ENCODE data around the gene GPC6. TPM values are rescaled to one million over a fixed set of nuclear protein-coding genes. Genes with fewer than 3 reads are reported as not detected.
A peak's percentile ranks its signal among the peaks of the same experiment; 100 is the strongest.

Gene GPC6
- total and polyA plus RNA-seq, 2 experiments from 2014 or later = 14.4 to 20.8 TPM

- H3K4me1 ChIP-seq (ENCODE audit: insufficient read depth) = 0 out of 2 replicates have a peak, but pooled peaks cover 6% of the 10 kb centered on the region
- H2AFZ ChIP-seq = no peak overlapping the region
- peaks cover 7% of the 10 kb centered on the region for H3F3A ChIP-seq (ENCODE audit: insufficient read depth)
- H3K4me2 ChIP-seq (ENCODE audit: unreplicated experiment) = no peak overlapping the region
- TF ChIP-seq EZH2 (IDR thresholded peaks at IDR 0.05; ENCODE audit: insufficient read depth, poor library complexity, severe bottlenecking) (no peak), EZH2phosphoT487 (IDR thresholded peaks at IDR 0.05; ENCODE audit: insufficient read depth, low read depth) (no peak)
- no peaks in the 10 kb centered on the region for H3K9me3 ChIP-seq (ENCODE audit: low read depth)
- in situ Hi-C loops (cut with MboI) = no loop called here
- no peaks in the 10 kb centered on the region for H3K9me2 ChIP-seq (ENCODE audit: insufficient read depth)
- no peak overlapping the region for H3K27ac ChIP-seq
- H4K20me1 ChIP-seq (ENCODE audit: insufficient read depth) = no peaks in the 10 kb centered on the region
- H3K4me3 ChIP-seq = no peak overlapping the region
- no peaks in the 10 kb centered on the region for H3K36me3 ChIP-seq (ENCODE audit: low read depth)
- H3K79me2 ChIP-seq (ENCODE audit: insufficient read depth) = no peaks in the 10 kb centered on the region
- no peak overlapping the region for H3K9ac ChIP-seq
- H3K27me3 ChIP-seq (replicated peaks; ENCODE audit: insufficient read depth) = no peaks in the 10 kb centered on the region
- peak; percentile 25 for DNase-seq
Observed at GRCh38 chr13:93716623-93717022, 490.0 kb downstream of the GPC6 start.

- peaks cover 9% of the 10 kb centered on the region for H3K4me1 ChIP-seq (ENCODE audit: insufficient read depth)
- H3K27ac ChIP-seq = no peak overlapping the region
- H3K36me3 ChIP-seq (ENCODE audit: low read depth) = no peaks in the 10 kb centered on the region
- no peak for TF ChIP-seq EZH2phosphoT487 (IDR thresholded peaks at IDR 0.05; ENCODE audit: insufficient read depth, low read depth)
- no peak for TF ChIP-seq EZH2 (IDR thresholded peaks at IDR 0.05; ENCODE audit: insufficient read depth, poor library complexity, severe bottlenecking)
- no peak overlapping the region for H3K4me3 ChIP-seq
- H3K9ac ChIP-seq = no peak overlapping the region
- no peaks in the 10 kb centered on the region for H3K9me2 ChIP-seq (ENCODE audit: insufficient read depth)
- H3F3A ChIP-seq (ENCODE audit: insufficient read depth) = 0 out of 2 replicates have a peak, but pooled peaks cover 3% of the 10 kb centered on the region
- no peaks in the 10 kb centered on the region for H3K27me3 ChIP-seq (replicated peaks; ENCODE audit: insufficient read depth)
- no peak for DNase-seq
- 44 to 51% methylated on average over 3 of the region's 3 CpGs for WGBS, 2 experiments (ENCODE audit: low coverage in 1 of 2, low lambda C conversion rate in 2 of 2, missing lambda C conversion rate in 2 of 2)
- H3K79me2 ChIP-seq (ENCODE audit: insufficient read depth) = no peaks in the 10 kb centered on the region
- H4K20me1 ChIP-seq (ENCODE audit: insufficient read depth) = no peaks in the 10 kb centered on the region
- no peaks in the 10 kb centered on the region for H3K9me3 ChIP-seq (ENCODE audit: low read depth)
- H2AFZ ChIP-seq = no peak overlapping the region
- in situ Hi-C loops (cut with MboI) = no loop called here
- H3K4me2 ChIP-seq (ENCODE audit: unreplicated experiment) = no peak overlapping the region
Observed at GRCh38 chr13:93721483-93721882, 494.9 kb downstream of the GPC6 start.

- Histone ChIP-seq H3K4me2 (ENCODE audit: unreplicated experiment) (no peak overlapping the region), H3K27me3 (replicated peaks; ENCODE audit: insufficient read depth) (no peaks in the 10 kb centered on the region), H3K36me3 (ENCODE audit: low read depth) (no peaks in the 10 kb centered on the region), H3K9ac (no peak overlapping the region), H3K9me2 (ENCODE audit: insufficient read depth) (no peaks in the 10 kb centered on the region), H4K20me1 (ENCODE audit: insufficient read depth) (no peaks in the 10 kb centered on the region), H3K79me2 (ENCODE audit: insufficient read depth) (no peaks in the 10 kb centered on the region), H2AFZ (no peak overlapping the region), H3K4me1 (ENCODE audit: insufficient read depth) (peaks cover 20% of the 10 kb centered on the region), H3K4me3 (no peak overlapping the region), H3F3A (ENCODE audit: insufficient read depth) (peaks cover 13% of the 10 kb centered on the region), H3K9me3 (ENCODE audit: low read depth) (no peaks in the 10 kb centered on the region), H3K27ac (no peak overlapping the region)
- TF ChIP-seq EZH2phosphoT487 (IDR thresholded peaks at IDR 0.05; ENCODE audit: insufficient read depth, low read depth) = no peak
- 89 to 92% methylated on average over 3 of the region's 3 CpGs for WGBS, 2 experiments (ENCODE audit: low coverage in 1 of 2, low lambda C conversion rate in 2 of 2, missing lambda C conversion rate in 2 of 2)
- in situ Hi-C loops (cut with MboI) = no loop called here
- peak; percentile 23 for DNase-seq
Observed at GRCh38 chr13:93723316-93723715, 496.7 kb downstream of the GPC6 start.

GRCh38 chr13:93724187-93724586 lies 497.6 kb downstream of the GPC6 start:
- Histone ChIP-seq H3K9me2 (ENCODE audit: insufficient read depth) (no peaks in the 10 kb centered on the region), H3K27me3 (replicated peaks; ENCODE audit: insufficient read depth) (no peaks in the 10 kb centered on the region), H3K9ac (no peak overlapping the region), H3K27ac (no peak overlapping the region), H3K4me3 (no peak overlapping the region), H3K4me2 (ENCODE audit: unreplicated experiment) (peak overlapping the region; percentile 19), H3F3A (ENCODE audit: insufficient read depth) (peaks cover 13% of the 10 kb centered on the region), H3K36me3 (ENCODE audit: low read depth) (no peaks in the 10 kb centered on the region), H3K79me2 (ENCODE audit: insufficient read depth) (no peaks in the 10 kb centered on the region), H2AFZ (no peak overlapping the region), H3K9me3 (ENCODE audit: low read depth) (no peaks in the 10 kb centered on the region), H3K4me1 (ENCODE audit: insufficient read depth) (peaks cover 20% of the 10 kb centered on the region), H4K20me1 (ENCODE audit: insufficient read depth) (no peaks in the 10 kb centered on the region)
- in situ Hi-C loops (cut with MboI) = no loop called here
- 85 to 98% methylated on average over 1 of the region's 1 CpG for WGBS, 2 experiments (ENCODE audit: low coverage in 1 of 2, low lambda C conversion rate in 2 of 2, missing lambda C conversion rate in 2 of 2)
- no peak for DNase-seq
- no peak for TF ChIP-seq EZH2phosphoT487 (IDR thresholded peaks at IDR 0.05; ENCODE audit: insufficient read depth, low read depth)

Measured in GM23248 (cell line).